Activated CD8-positive, alpha-beta T cell treated with anti-CD3 and anti-CD28 coated beads, Interleukin-2, amount 10 ng/mL, durations not matched to agents 7 days and 5 days (primary cell): ENCODE results near the gene LEPR. TPM values are rescaled to one million over a fixed set of nuclear protein-coding genes. Genes with fewer than 3 reads are reported as not detected.

Source experiments
- ATAC-seq: fragments of 150-1000 bp; cut with Tn5 transposase; one replicate; pipeline ENCODE4 v1.10.0; 2021; ENCODE audit warnings: moderate library complexity
- CTCF ChIA-PET: fragments of 350-600 bp; sonication (Branson Sonifier 250); formaldehyde crosslinking; loops from one replicate; lab custom pipeline; 2021; ENCODE audit warnings: antibody characterized with exemption; lab: Charles Lee
- POLR2A ChIA-PET: fragments of 350-600 bp; sonication (Branson Sonifier 250); formaldehyde crosslinking; loops from one replicate; lab custom pipeline; 2021; ENCODE audit warnings: antibody characterized with exemption; lab: Charles Lee
- DNase-seq: peaks from one replicate; pipeline ENCODE4 v3.0.0-alpha.2; 2020
- H3K27ac Mint-ChIP-seq: one replicate; pipeline ENCODE4 v1.8.0; 2021; ENCODE audit warnings: mild to moderate bottlenecking, mixed read lengths
- H3K27me3 Mint-ChIP-seq: one replicate; pipeline ENCODE4 v1.8.0; 2021; ENCODE audit warnings: low read depth, mixed read lengths
- H3K36me3 Mint-ChIP-seq: one replicate; pipeline ENCODE4 v1.8.0; 2021; ENCODE audit warnings: low read depth, mixed read lengths
- H3K4me1 Mint-ChIP-seq: one replicate; pipeline ENCODE4 v1.8.0; 2021; ENCODE audit warnings: low read depth, mixed read lengths
- H3K4me3 Mint-ChIP-seq: one replicate; pipeline ENCODE4 v1.8.0; 2021; ENCODE audit warnings: mild to moderate bottlenecking, mixed read lengths
- H3K9me3 Mint-ChIP-seq: one replicate; pipeline ENCODE4 v1.8.0; 2022; ENCODE audit warnings: mixed read lengths; ENCODE audit not compliant: insufficient read depth
- total RNA-seq, 2 experiments: library from RNA; stranded (reverse); gene quantifications; one replicate each; pipeline ENCODE4 v1.2.3, GENCODE V29; 2021

The LEPR gene
- total RNA-seq, 2 experiments from 2014 or later, result 1.3 TPM

- no peaks in the 10 kb centered on the region for H3K27me3 Mint-ChIP-seq
- no peaks in the 10 kb centered on the region for H3K9me3 Mint-ChIP-seq
- no peak for DNase-seq
- ATAC-seq, result no peak
- ChIA-PET POLR2A (interaction anchor here (1.2 kb wide), 1 partner anchor 27 kb away, joined by 5 read pairs; no protein-coding TSS in a partner anchor), CTCF (interaction anchor here (0.9 to 1.1 kb wide), 2 partner anchors 12 to 128 kb away, joined by 3 read pairs; no protein-coding TSS in a partner anchor)
- peaks cover 54% of the 10 kb centered on the region for H3K4me1 Mint-ChIP-seq
- peaks cover 5% of the 10 kb centered on the region for H3K36me3 Mint-ChIP-seq
- peak overlapping the region; percentile 26 for H3K27ac Mint-ChIP-seq
- H3K4me3 Mint-ChIP-seq, result no peak overlapping the region
Observed at GRCh38 chr1:65392497-65392896, 28.0 kb upstream of the LEPR start.

GRCh38 chr1:65393347-65393746 is 27.1 kb upstream of the LEPR start:
- ATAC-seq (peak; percentile 94), DNase-seq (peak; percentile 53)
- H3K36me3 Mint-ChIP-seq, result peaks cover 5% of the 10 kb centered on the region
- peak overlapping the region; percentile 73 for H3K27ac Mint-ChIP-seq
- H3K27me3 Mint-ChIP-seq, result no peaks in the 10 kb centered on the region
- ChIA-PET CTCF (interaction anchor here (0.9 to 1.3 kb wide), 4 partner anchors 11 to 178 kb away, joined by 3 read pairs; no protein-coding TSS in a partner anchor), POLR2A (interaction anchor here (1.2 kb wide), 1 partner anchor 26 kb away, joined by 5 read pairs; no protein-coding TSS in a partner anchor)
- no peak overlapping the region for H3K4me3 Mint-ChIP-seq
- H3K9me3 Mint-ChIP-seq, result no peaks in the 10 kb centered on the region
- H3K4me1 Mint-ChIP-seq, result peaks cover 56% of the 10 kb centered on the region

- ChIA-PET POLR2A (no interaction called here), CTCF (interaction anchor here (1.0 to 1.3 kb wide), 4 partner anchors 15 to 178 kb away, joined by 3 read pairs; no protein-coding TSS in a partner anchor)
- Mint-ChIP-seq H3K36me3 (peaks cover 5% of the 10 kb centered on the region), H3K4me1 (peaks cover 56% of the 10 kb centered on the region), H3K27me3 (no peaks in the 10 kb centered on the region), H3K4me3 (no peak overlapping the region), H3K9me3 (no peaks in the 10 kb centered on the region), H3K27ac (peak overlapping the region; percentile 73)
- no peak for DNase-seq
- no peak for ATAC-seq
Observed at GRCh38 chr1:65393928-65394327, 26.5 kb upstream of the LEPR start.

- Mint-ChIP-seq H3K36me3 (peaks cover 2% of the 10 kb centered on the region), H3K27ac (peak overlapping the region; percentile 62), H3K4me1 (peaks cover 47% of the 10 kb centered on the region), H3K27me3 (no peaks in the 10 kb centered on the region), H3K4me3 (no peak overlapping the region), H3K9me3 (no peaks in the 10 kb centered on the region)
- POLR2A ChIA-PET, result no interaction called here
- peak; percentile 37 for ATAC-seq
- CTCF ChIA-PET, result interaction anchor here (0.6 to 1.0 kb wide), 2 partner anchors 160 to 292 kb away, joined by 3 to 5 read pairs; no protein-coding TSS in a partner anchor
- no peak for DNase-seq
Observed at GRCh38 chr1:65395887-65396612, 24.4 kb upstream of the LEPR start.

GRCh38 chr1:65398083-65398482 is 22.4 kb upstream of the LEPR start:
- ATAC-seq, result no peak
- no peaks in the 10 kb centered on the region for H3K9me3 Mint-ChIP-seq
- no peak overlapping the region for H3K4me3 Mint-ChIP-seq
- H3K36me3 Mint-ChIP-seq, result peaks cover 2% of the 10 kb centered on the region
- no peaks in the 10 kb centered on the region for H3K27me3 Mint-ChIP-seq
- peaks cover 40% of the 10 kb centered on the region for H3K4me1 Mint-ChIP-seq
- POLR2A ChIA-PET, result no interaction called here
- no peak overlapping the region for H3K27ac Mint-ChIP-seq
- CTCF ChIA-PET, result interaction anchor here (1.0 kb wide), 1 partner anchor 24 kb away, joined by 3 read pairs; no protein-coding TSS in a partner anchor
- no peak for DNase-seq

GRCh38 chr1:65399003-65399402 is 21.5 kb upstream of the LEPR start:
- ATAC-seq, result no peak
- H3K27ac Mint-ChIP-seq, result no peak overlapping the region
- no peaks in the 10 kb centered on the region for H3K9me3 Mint-ChIP-seq
- no peak for DNase-seq
- no peaks in the 10 kb centered on the region for H3K27me3 Mint-ChIP-seq
- ChIA-PET CTCF (no interaction called here), POLR2A (no interaction called here)
- H3K4me3 Mint-ChIP-seq, result no peak overlapping the region
- H3K4me1 Mint-ChIP-seq, result peaks cover 31% of the 10 kb centered on the region
- H3K36me3 Mint-ChIP-seq, result peaks cover 2% of the 10 kb centered on the region

GRCh38 chr1:65401612-65402011 is 18.9 kb upstream of the LEPR start:
- Mint-ChIP-seq H3K36me3 (peaks cover 2% of the 10 kb centered on the region), H3K27ac (no peak overlapping the region), H3K9me3 (no peaks in the 10 kb centered on the region), H3K4me1 (peaks cover 7% of the 10 kb centered on the region), H3K27me3 (no peaks in the 10 kb centered on the region), H3K4me3 (no peak overlapping the region)
- ATAC-seq, result no peak
- no peak for DNase-seq
- CTCF ChIA-PET, result interaction anchor here (1.3 kb wide), 1 partner anchor 58 kb away, joined by 4 read pairs; no protein-coding TSS in a partner anchor
- POLR2A ChIA-PET, result no interaction called here

- Mint-ChIP-seq H3K36me3 (no peaks in the 10 kb centered on the region), H3K27me3 (peaks cover 1% of the 10 kb centered on the region), H3K27ac (no peak overlapping the region), H3K4me1 (no peaks in the 10 kb centered on the region), H3K4me3 (no peak overlapping the region), H3K9me3 (no peaks in the 10 kb centered on the region)
- CTCF ChIA-PET, result interaction anchor here (1.0 to 1.6 kb wide), 3 partner anchors 10 to 25 kb away, joined by 3 to 6 read pairs (median 6); partner anchors contain the start of genes LEPR and LEPROT
- POLR2A ChIA-PET, result no interaction called here
- ATAC-seq (no peak), DNase-seq (no peak)
Observed at GRCh38 chr1:65404941-65405340, 15.5 kb upstream of the LEPR start.

GRCh38 chr1:65407877-65408276 is 12.6 kb upstream of the LEPR start:
- H3K36me3 Mint-ChIP-seq, result no peaks in the 10 kb centered on the region
- DNase-seq, result no peak
- H3K27me3 Mint-ChIP-seq, result peaks cover 2% of the 10 kb centered on the region
- H3K27ac Mint-ChIP-seq, result no peak overlapping the region
- ChIA-PET CTCF (no interaction called here), POLR2A (no interaction called here)
- ATAC-seq, result no peak
- H3K9me3 Mint-ChIP-seq, result no peaks in the 10 kb centered on the region
- H3K4me3 Mint-ChIP-seq, result no peak overlapping the region
- H3K4me1 Mint-ChIP-seq, result no peaks in the 10 kb centered on the region

- ATAC-seq, result no peak
Observed at GRCh38 chr1:65409314-65409713, 11.2 kb upstream of the LEPR start.

GRCh38 chr1:65409816-65410326 is 10.6 kb upstream of the LEPR start:
- DNase-seq (no peak), ATAC-seq (no peak)
- H3K36me3 Mint-ChIP-seq, result no peaks in the 10 kb centered on the region
- H3K27me3 Mint-ChIP-seq, result peaks cover 6% of the 10 kb centered on the region
- no peaks in the 10 kb centered on the region for H3K9me3 Mint-ChIP-seq
- ChIA-PET CTCF (interaction anchor here (1.0 to 1.1 kb wide), 2 partner anchors 49 to 197 kb away, joined by 3 read pairs; no protein-coding TSS in a partner anchor), POLR2A (interaction anchor here (0.6 kb wide), 1 partner anchor 18 kb away, joined by 3 read pairs; no protein-coding TSS in a partner anchor)
- H3K4me3 Mint-ChIP-seq, result no peak overlapping the region
- H3K27ac Mint-ChIP-seq, result no peak overlapping the region
- H3K4me1 Mint-ChIP-seq, result no peaks in the 10 kb centered on the region

More at GRCh38 chr1:65409314-65409713, 11.2 kb upstream of the LEPR start:
- Mint-ChIP-seq H3K27ac (no peak overlapping the region), H3K4me3 (no peak overlapping the region), H3K36me3 (no peaks in the 10 kb centered on the region), H3K9me3 (no peaks in the 10 kb centered on the region), H3K4me1 (no peaks in the 10 kb centered on the region), H3K27me3 (peaks cover 6% of the 10 kb centered on the region)
- no peak for DNase-seq
- ChIA-PET CTCF (interaction anchor here (1.0 to 1.2 kb wide), 3 partner anchors 15 to 196 kb away, joined by 3 read pairs; no protein-coding TSS in a partner anchor), POLR2A (interaction anchor here (0.6 kb wide), 1 partner anchor 18 kb away, joined by 3 read pairs; no protein-coding TSS in a partner anchor)
